ENCODE data around the gene ATG101. TPM values are rescaled to one million over a fixed set of nuclear protein-coding genes. Genes with fewer than 3 reads are reported as not detected.

ATG101 gene
- total and polyA plus RNA-seq, 4 experiments from 2014 or later: 22.2 to 27.1 (median 25.7) TPM

GRCh38 chr12:52122540-52122871 lies 52.7 kb downstream of the ATG101 start:
- H3K4me1 ChIP-seq (ENCODE audit: insufficient read depth, low read length): peaks cover 5% of the 10 kb centered on the region
- H3K27me3 ChIP-seq (ENCODE audit: insufficient read depth, low read length): no peaks in the 10 kb centered on the region
- H3K4me3 ChIP-seq (ENCODE audit: low read length in 2 of 2): no peak overlapping the region
- peaks cover 5 to 14% (median 7%) of the 10 kb centered on the region in 4 donors for H3K4me1 Mint-ChIP-seq
- POLR2A ChIA-PET (ENCODE audit: partially characterized antibody): no interaction called here
- CTCF ChIA-PET (ENCODE audit: partially characterized antibody): interaction anchor here (1.2 to 4.5 kb wide), 3 partner anchors 9 to 97 kb away, joined by 4 to 41 read pairs (median 7); no protein-coding TSS in a partner anchor
- no peak overlapping the region for H3K27ac ChIP-seq (ENCODE audit: low read depth, low read length)
- peaks cover 0 to 2% (median 0%) of the 10 kb centered on the region in 8 donors for H3K9me3 Mint-ChIP-seq
- H3K27me3 Mint-ChIP-seq: peaks cover 8 to 33% of the 10 kb centered on the region in 2 donors
- no peak overlapping the region for H3K4me3 Mint-ChIP-seq
- H3K27ac Mint-ChIP-seq: no peak overlapping the region
- no peaks in the 10 kb centered on the region for H3K36me3 Mint-ChIP-seq
- H3K36me3 ChIP-seq (ENCODE audit: insufficient read depth, low read length): no peaks in the 10 kb centered on the region
- intact Hi-C loops (cut with micrococcal nuclease): loop anchor here (1.0 kb wide), 1 partner anchor 97 kb away; no protein-coding TSS in a partner anchor
- no peaks in the 10 kb centered on the region for H3K9me3 ChIP-seq (ENCODE audit: control insufficient read depth in 1 of 2, low read length in 2 of 2)
- DNase-seq: no peak

GRCh38 chr12:52122904-52123303 lies 53.1 kb downstream of the ATG101 start:
- H3K9me3 ChIP-seq (ENCODE audit: control insufficient read depth in 1 of 2, low read length in 2 of 2): no peaks in the 10 kb centered on the region
- H3K4me1 ChIP-seq (ENCODE audit: insufficient read depth, low read length): peaks cover 5% of the 10 kb centered on the region
- Mint-ChIP-seq H3K9me3 (peaks cover 0 to 2% (median 0%) of the 10 kb centered on the region in 8 donors), H3K36me3 (no peaks in the 10 kb centered on the region), H3K4me3 (no peak overlapping the region), H3K27me3 (peaks cover 8 to 33% of the 10 kb centered on the region in 2 donors), H3K4me1 (peaks cover 5 to 14% (median 7%) of the 10 kb centered on the region in 4 donors), H3K27ac (no peak overlapping the region)
- intact Hi-C loops (cut with micrococcal nuclease): loop anchor here (1.0 kb wide), 1 partner anchor 98 kb away; no protein-coding TSS in a partner anchor
- H3K4me3 ChIP-seq (ENCODE audit: low read length in 2 of 2): no peak overlapping the region
- H3K27ac ChIP-seq (ENCODE audit: low read depth, low read length): no peak overlapping the region
- no peak for DNase-seq
- H3K27me3 ChIP-seq (ENCODE audit: insufficient read depth, low read length): no peaks in the 10 kb centered on the region
- CTCF ChIA-PET (ENCODE audit: partially characterized antibody): interaction anchor here (1.0 to 4.5 kb wide), 6 partner anchors 9 to 762 kb away, joined by 3 to 41 read pairs (median 4); no protein-coding TSS in a partner anchor
- no peaks in the 10 kb centered on the region for H3K36me3 ChIP-seq (ENCODE audit: insufficient read depth, low read length)
- POLR2A ChIA-PET (ENCODE audit: partially characterized antibody): no interaction called here

- H3K4me3 Mint-ChIP-seq: no peak overlapping the region
- Histone ChIP-seq H3K27ac (ENCODE audit: low read depth, low read length) (no peak overlapping the region), H3K27me3 (ENCODE audit: insufficient read depth, low read length) (no peaks in the 10 kb centered on the region), H3K4me3 (ENCODE audit: low read length in 2 of 2) (no peak overlapping the region), H3K4me1 (ENCODE audit: insufficient read depth, low read length) (peaks cover 5% of the 10 kb centered on the region), H3K9me3 (ENCODE audit: control insufficient read depth in 1 of 2, low read length in 2 of 2) (no peaks in the 10 kb centered on the region), H3K36me3 (ENCODE audit: insufficient read depth, low read length) (no peaks in the 10 kb centered on the region)
- H3K27me3 Mint-ChIP-seq: peaks cover 10 to 33% of the 10 kb centered on the region in 2 donors
- CTCF ChIA-PET (ENCODE audit: partially characterized antibody): interaction anchor here (1.0 to 4.5 kb wide), 5 partner anchors 8 to 762 kb away, joined by 3 to 41 read pairs (median 4); no protein-coding TSS in a partner anchor
- DNase-seq: no peak
- H3K9me3 Mint-ChIP-seq: peaks cover 0 to 2% (median 0%) of the 10 kb centered on the region in 8 donors
- no peak overlapping the region for H3K27ac Mint-ChIP-seq
- no peaks in the 10 kb centered on the region for H3K36me3 Mint-ChIP-seq
- POLR2A ChIA-PET (ENCODE audit: partially characterized antibody): no interaction called here
- intact Hi-C loops (cut with micrococcal nuclease): no loop called here
- peaks cover 5 to 14% (median 7%) of the 10 kb centered on the region in 4 donors for H3K4me1 Mint-ChIP-seq
These were observed 53.9 kb downstream of the ATG101 start for GRCh38 chr12:52123487-52124186.

GRCh38 chr12:52125476-52125900 lies 55.7 kb downstream of the ATG101 start:
- Histone ChIP-seq H3K36me3 (ENCODE audit: insufficient read depth, low read length) (no peaks in the 10 kb centered on the region), H3K9me3 (ENCODE audit: control insufficient read depth in 1 of 2, low read length in 2 of 2) (no peaks in the 10 kb centered on the region), H3K27ac (ENCODE audit: low read depth, low read length) (no peak overlapping the region), H3K27me3 (ENCODE audit: insufficient read depth, low read length) (no peaks in the 10 kb centered on the region), H3K4me1 (ENCODE audit: insufficient read depth, low read length) (no peaks in the 10 kb centered on the region), H3K4me3 (ENCODE audit: low read length in 2 of 2) (no peak overlapping the region)
- Mint-ChIP-seq H3K4me1 (peaks cover 0 to 9% (median 2%) of the 10 kb centered on the region in 4 donors), H3K4me3 (no peak overlapping the region), H3K36me3 (no peaks in the 10 kb centered on the region), H3K27ac (no peak overlapping the region), H3K27me3 (peaks cover 8 to 31% of the 10 kb centered on the region in 2 donors), H3K9me3 (peaks cover 0 to 2% (median 0%) of the 10 kb centered on the region in 8 donors)
- ChIA-PET CTCF (ENCODE audit: partially characterized antibody) (interaction anchor here (1.3 to 1.4 kb wide), 2 partner anchors 9 to 202 kb away, joined by 4 to 6 read pairs; no protein-coding TSS in a partner anchor), POLR2A (ENCODE audit: partially characterized antibody) (no interaction called here)
- DNase-seq: no peak
- intact Hi-C loops (cut with micrococcal nuclease): no loop called here

- Mint-ChIP-seq H3K27ac (no peak overlapping the region), H3K27me3 (peaks cover 7 to 31% of the 10 kb centered on the region in 2 donors), H3K36me3 (no peaks in the 10 kb centered on the region), H3K4me1 (peaks cover 0 to 9% (median 2%) of the 10 kb centered on the region in 4 donors), H3K4me3 (no peak overlapping the region), H3K9me3 (peaks cover 0 to 2% (median 0%) of the 10 kb centered on the region in 8 donors)
- DNase-seq: no peak
- Histone ChIP-seq H3K9me3 (ENCODE audit: control insufficient read depth in 1 of 2, low read length in 2 of 2) (no peaks in the 10 kb centered on the region), H3K27me3 (ENCODE audit: insufficient read depth, low read length) (no peaks in the 10 kb centered on the region), H3K36me3 (ENCODE audit: insufficient read depth, low read length) (no peaks in the 10 kb centered on the region), H3K4me3 (ENCODE audit: low read length in 2 of 2) (no peak overlapping the region), H3K27ac (ENCODE audit: low read depth, low read length) (no peak overlapping the region), H3K4me1 (ENCODE audit: insufficient read depth, low read length) (no peaks in the 10 kb centered on the region)
- POLR2A ChIA-PET (ENCODE audit: partially characterized antibody): no interaction called here
- CTCF ChIA-PET (ENCODE audit: partially characterized antibody): interaction anchor here (1.3 to 1.4 kb wide), 2 partner anchors 9 to 201 kb away, joined by 4 to 6 read pairs; no protein-coding TSS in a partner anchor
- intact Hi-C loops (cut with micrococcal nuclease): no loop called here
These were observed 56.3 kb downstream of the ATG101 start for GRCh38 chr12:52126050-52126604.

Other genes with a start within 250 kb of the ATG101 start
- 1 to 10 TPM; 1.2 to 1.5 TPM for gene FIGNL2, start 221.3 kb upstream of the ATG101 start, total RNA-seq
- under 1 TPM in 1 of 2 donors, not detected in 1; 0.10 TPM for gene FIGNL2, start 221.3 kb upstream of the ATG101 start, polyA plus RNA-seq
- gene ANKRD33, start 181.9 kb upstream of the ATG101 start, total RNA-seq: not detected
- not detected for gene ANKRD33, start 181.9 kb upstream of the ATG101 start, polyA plus RNA-seq
- gene ACVRL1, start 162.5 kb upstream of the ATG101 start, total RNA-seq: under 1 TPM; 0.15 to 0.83 TPM
- not detected for gene ACVRL1, start 162.5 kb upstream of the ATG101 start, polyA plus RNA-seq
- 10 to 100 TPM; 10.8 to 12.6 TPM for gene ACVR1B, start 118.3 kb upstream of the ATG101 start, total RNA-seq
- gene ACVR1B, start 118.3 kb upstream of the ATG101 start, polyA plus RNA-seq: 1 to 10 TPM in 1 of 2 donors, under 1 TPM in 1; 0.42 to 2.5 TPM
- 10 to 100 TPM; 30.5 to 31.7 TPM for gene TAMALIN, start 63.0 kb upstream of the ATG101 start, total RNA-seq
- gene TAMALIN, start 63.0 kb upstream of the ATG101 start, polyA plus RNA-seq: 1 to 10 TPM; 1.2 to 5.3 TPM
- gene NR4A1, start 18.5 kb upstream of the ATG101 start, total RNA-seq: 1 to 10 TPM; 1.1 to 1.3 TPM
- 1 to 10 TPM; 1.2 to 1.3 TPM for gene NR4A1, start 18.5 kb upstream of the ATG101 start, polyA plus RNA-seq
- gene SMIM41, start 9.7 kb downstream of the ATG101 start, total RNA-seq: not detected
- gene SMIM41, start 9.7 kb downstream of the ATG101 start, polyA plus RNA-seq: not detected
- not detected for gene KRT80, start 122.0 kb downstream of the ATG101 start, total RNA-seq
- gene KRT80, start 122.0 kb downstream of the ATG101 start, polyA plus RNA-seq: not detected
- not detected for gene KRT7, start 163.3 kb downstream of the ATG101 start, total RNA-seq
- gene KRT7, start 163.3 kb downstream of the ATG101 start, polyA plus RNA-seq: not detected
- not detected for gene KRT86, start 204.7 kb downstream of the ATG101 start, total RNA-seq
- not detected for gene KRT86, start 204.7 kb downstream of the ATG101 start, polyA plus RNA-seq
- not detected for gene KRT81, start 221.6 kb downstream of the ATG101 start, total RNA-seq
- not detected for gene KRT81, start 221.6 kb downstream of the ATG101 start, polyA plus RNA-seq

Measured in CD4-positive, alpha-beta memory T cell (primary cell).